AG09319 (cell line): ENCODE results near the gene ADK.

Experiments
- DNase-seq: peaks from one replicate; pipeline ENCODE4 v3.0.0-alpha.2; 2010; ENCODE audit warnings: low read depth; ENCODE audit errors: extremely low read depth
- TF ChIP-seq, protein P1 (sequence below): IDR thresholded peaks from 2 replicates; pipeline ENCODE4 v1.5.1; 2011; ENCODE audit warnings: low read depth, mild to moderate bottlenecking, inconsistent platforms, low read length, moderate library complexity

The ADK gene

DNA sequence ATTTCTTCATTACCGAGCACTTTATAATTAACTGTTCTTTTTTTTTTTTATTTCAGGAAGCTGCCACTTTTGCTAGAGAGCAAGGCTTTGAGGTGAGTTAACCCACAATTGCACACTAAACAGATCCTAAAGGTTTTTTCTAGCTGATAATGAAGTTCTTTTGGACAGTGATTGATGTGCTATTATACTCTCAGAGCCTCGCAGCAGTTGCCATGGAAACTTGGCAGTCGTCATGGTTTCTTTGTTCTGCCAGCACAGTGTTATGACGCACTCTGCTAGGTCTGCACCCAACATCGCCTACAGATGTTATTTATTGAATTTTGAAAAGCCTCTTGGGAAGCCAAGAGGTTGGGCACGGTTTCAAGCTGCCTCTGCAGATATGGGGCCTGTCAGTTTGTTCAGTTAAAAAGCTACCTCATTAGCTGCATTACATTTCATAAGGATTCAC, 438.2 kb downstream of the ADK start:
- TF ChIP-seq, protein P1, sequence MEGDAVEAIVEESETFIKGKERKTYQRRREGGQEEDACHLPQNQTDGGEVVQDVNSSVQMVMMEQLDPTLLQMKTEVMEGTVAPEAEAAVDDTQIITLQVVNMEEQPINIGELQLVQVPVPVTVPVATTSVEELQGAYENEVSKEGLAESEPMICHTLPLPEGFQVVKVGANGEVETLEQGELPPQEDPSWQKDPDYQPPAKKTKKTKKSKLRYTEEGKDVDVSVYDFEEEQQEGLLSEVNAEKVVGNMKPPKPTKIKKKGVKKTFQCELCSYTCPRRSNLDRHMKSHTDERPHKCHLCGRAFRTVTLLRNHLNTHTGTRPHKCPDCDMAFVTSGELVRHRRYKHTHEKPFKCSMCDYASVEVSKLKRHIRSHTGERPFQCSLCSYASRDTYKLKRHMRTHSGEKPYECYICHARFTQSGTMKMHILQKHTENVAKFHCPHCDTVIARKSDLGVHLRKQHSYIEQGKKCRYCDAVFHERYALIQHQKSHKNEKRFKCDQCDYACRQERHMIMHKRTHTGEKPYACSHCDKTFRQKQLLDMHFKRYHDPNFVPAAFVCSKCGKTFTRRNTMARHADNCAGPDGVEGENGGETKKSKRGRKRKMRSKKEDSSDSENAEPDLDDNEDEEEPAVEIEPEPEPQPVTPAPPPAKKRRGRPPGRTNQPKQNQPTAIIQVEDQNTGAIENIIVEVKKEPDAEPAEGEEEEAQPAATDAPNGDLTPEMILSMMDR, result no peak
- DNase-seq, result peak; percentile 93

DNA sequence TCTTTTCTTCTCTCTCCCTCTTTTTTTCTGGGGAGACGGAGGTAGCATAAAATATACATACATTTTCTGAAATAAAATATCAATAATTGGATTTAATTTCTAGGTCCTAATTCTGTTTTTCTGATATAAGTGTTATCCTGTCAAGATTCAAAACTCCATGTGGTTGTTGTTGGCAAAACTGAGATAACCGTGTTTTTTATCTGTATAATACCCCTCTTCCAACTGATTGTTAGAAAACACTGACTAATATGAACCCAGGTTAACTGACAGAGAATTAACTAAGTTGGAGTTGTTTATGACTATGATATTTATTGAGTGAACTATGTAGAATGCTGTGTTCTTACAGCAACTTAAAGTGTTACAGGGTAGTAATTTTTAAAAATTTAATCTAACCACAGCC, 438.8 kb downstream of the ADK start:
- TF ChIP-seq, protein P1, result no peak
- no peak for DNase-seq

DNA sequence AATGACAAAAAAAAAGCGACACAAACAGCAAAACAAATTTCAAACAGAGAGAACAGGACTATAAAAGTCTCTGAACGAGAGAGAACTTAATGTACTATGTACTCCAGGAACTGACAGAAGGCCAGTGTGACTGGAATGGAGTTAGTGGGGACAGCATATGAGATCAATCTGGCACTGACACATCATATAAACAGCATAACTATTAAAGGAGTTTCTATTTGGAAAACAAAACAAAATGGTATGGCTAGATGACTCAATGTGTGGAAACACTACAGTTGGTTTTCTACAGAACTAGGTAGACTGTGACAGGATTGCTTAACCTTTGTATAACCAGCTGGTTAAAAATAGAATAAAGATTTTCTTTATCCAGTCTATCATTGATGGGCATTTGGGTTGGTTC, 442.4 kb downstream of the ADK start:
- peak; percentile 62 for DNase-seq
- TF ChIP-seq, protein P1, result no peak

DNA sequence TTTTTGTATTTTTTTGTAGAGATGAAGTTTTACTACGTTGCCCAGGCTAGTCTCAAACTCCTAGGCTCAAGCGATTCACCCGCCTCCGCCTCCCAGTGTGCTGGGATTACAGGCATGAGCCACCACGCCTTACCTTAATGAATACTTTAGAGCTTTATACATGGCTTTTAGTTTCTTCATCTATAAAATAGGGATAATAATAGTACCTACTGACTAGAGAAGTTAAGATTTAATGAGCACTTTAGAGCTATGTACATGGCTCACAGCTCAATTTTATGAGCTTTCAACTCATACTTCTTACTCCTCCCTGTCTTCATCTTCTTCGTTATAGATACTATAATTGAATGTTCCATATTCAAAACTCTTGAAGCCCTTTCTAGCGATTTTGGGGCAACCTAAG, 445.7 kb downstream of the ADK start:
- TF ChIP-seq, protein P1, result no peak

DNA sequence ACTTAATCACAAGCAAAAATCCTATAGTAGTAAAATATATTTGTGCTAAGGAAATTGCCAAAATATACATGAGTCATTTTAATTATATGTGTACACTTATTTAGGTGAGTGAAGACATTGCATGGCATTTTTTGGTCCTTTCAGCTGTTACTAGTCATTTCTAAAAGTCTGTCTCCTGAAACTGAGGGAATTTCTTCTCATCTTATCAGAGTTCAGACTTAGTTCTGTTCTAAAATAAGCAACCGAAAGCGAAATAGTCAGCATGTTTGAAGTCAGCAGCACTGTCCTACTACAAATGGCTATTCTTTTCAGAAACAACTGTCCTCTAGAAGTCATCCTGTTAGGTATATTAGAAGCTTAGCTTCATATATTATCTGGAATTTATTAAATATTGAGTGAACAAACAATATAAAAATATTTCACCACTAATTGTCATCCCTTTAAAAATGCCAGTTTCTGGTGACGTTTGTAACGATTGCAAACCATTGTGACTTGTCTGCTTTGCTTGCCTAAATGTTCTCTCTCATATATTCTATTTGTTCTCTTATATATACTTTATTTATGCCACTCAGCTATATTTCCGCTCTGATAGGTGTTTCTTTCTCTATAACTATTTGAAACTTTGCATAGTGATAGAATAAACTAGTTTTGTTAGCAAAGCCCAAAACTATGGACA, 448.0 kb downstream of the ADK start:
- no peak for DNase-seq
- TF ChIP-seq, protein P1, result no peak

More for the DNA sequence above, 445.7 kb downstream of the ADK start:
- no peak for DNase-seq

DNA sequence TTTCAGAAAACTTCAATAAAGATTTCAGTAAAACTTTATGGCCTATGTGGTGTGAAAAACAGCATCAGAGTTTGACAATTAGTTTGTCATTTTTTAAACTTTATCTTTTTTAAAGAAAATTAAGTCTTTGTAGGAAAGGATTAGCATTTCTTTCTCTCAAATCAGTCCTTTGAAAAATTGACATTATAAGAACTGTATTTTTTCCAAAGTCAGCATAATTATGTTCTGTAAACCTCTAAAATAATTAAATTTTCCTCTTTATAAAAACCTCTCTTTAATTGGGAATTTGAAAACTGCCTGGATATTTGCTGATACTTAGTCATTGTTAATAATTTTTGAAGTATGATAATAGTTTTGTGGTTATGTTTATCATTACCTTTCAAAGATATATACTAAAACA, 448.7 kb downstream of the ADK start:
- no peak for DNase-seq
- TF ChIP-seq, protein P1, result no peak

DNA sequence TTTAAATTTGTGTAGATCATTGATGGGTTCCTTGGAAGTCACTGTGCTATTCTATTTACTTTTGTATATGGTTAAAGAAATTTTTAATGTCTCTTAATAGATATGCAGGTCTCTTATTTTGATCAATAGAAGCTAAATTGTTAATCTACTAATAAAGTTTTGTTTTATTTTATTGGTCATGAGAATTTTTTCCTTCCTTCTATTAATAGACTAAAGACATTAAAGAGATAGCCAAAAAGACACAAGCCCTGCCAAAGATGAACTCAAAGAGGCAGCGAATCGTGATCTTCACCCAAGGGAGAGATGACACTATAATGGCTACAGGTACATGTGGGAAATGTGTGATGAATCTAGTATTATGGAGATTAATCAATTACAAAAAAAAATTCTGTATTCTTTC, 449.1 kb downstream of the ADK start:
- DNase-seq, result no peak

More for the DNA sequence above, 449.1 kb downstream of the ADK start:
- TF ChIP-seq, protein P1, result no peak
